Prostate gland (tissue), 2 donors: ENCODE results near the gene ITGAL.

Experiments
- POLR2A ChIP-seq: fragments of 450-650 bp; IDR thresholded peaks from one replicate; pipeline ENCODE4 v1.6.1; 2016; ENCODE audit warnings: antibody characterized with exemption, mild to moderate bottlenecking
- POLR2AphosphoS5 ChIP-seq: sonication (generic); formaldehyde crosslinking; IDR thresholded peaks from one replicate; pipeline ENCODE4 v1.6.1; 2017; ENCODE audit warnings: antibody characterized with exemption
- TF ChIP-seq, protein P1 (sequence below), 4 experiments: fragments of 200-600 bp in 2 of 4; fragments of 450-650 bp in 2 of 4; sonication (generic) in 2 of 4; IDR thresholded peaks; 1 replicate in 3 of 4; 2 replicates in 1 of 4; pipeline ENCODE4 v1.5.1; 2016 to 2019; ENCODE audit warnings: antibody characterized with exemption in 4 of 4, mild to moderate bottlenecking in 2 of 4, moderate library complexity in 2 of 4

DNA sequence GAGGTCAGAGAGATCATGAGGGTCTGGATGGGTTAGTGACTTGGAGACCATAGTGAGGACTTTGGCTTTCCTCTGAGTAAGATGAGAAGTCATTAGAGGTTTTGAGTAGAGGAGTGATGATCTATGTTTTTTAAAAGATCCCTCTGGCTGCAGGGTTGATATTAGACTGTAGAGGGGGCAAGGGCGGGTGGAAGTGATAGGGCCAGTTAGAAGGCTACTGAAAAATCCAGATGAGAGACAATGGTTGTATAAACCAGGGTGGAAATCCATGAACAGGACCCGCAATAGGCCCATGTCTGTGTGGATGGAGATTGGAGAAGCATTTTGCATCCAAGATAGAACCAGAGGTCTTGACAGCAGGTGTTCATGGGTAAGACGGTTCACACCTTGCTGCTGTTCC lies 9.8 kb downstream of the ITGAL start:
- TF ChIP-seq POLR2A (no peak), POLR2AphosphoS5 (no peak)
- TF ChIP-seq, protein P1, sequence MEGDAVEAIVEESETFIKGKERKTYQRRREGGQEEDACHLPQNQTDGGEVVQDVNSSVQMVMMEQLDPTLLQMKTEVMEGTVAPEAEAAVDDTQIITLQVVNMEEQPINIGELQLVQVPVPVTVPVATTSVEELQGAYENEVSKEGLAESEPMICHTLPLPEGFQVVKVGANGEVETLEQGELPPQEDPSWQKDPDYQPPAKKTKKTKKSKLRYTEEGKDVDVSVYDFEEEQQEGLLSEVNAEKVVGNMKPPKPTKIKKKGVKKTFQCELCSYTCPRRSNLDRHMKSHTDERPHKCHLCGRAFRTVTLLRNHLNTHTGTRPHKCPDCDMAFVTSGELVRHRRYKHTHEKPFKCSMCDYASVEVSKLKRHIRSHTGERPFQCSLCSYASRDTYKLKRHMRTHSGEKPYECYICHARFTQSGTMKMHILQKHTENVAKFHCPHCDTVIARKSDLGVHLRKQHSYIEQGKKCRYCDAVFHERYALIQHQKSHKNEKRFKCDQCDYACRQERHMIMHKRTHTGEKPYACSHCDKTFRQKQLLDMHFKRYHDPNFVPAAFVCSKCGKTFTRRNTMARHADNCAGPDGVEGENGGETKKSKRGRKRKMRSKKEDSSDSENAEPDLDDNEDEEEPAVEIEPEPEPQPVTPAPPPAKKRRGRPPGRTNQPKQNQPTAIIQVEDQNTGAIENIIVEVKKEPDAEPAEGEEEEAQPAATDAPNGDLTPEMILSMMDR (IDR thresholded peaks at IDR 0.05), result no peak
